Inflammatory macrophage treated with lipopolysaccharide for 1 hour (primary cell): Measurements from ENCODE around the gene KIAA0513.
"Not testable (repeated sequence)": the region's sequence is repeated elsewhere in the genome, so short reads cannot be mapped to it uniquely, and the experiment has no call there.

Experiments used
- DNase-seq, 2 donors: peaks; one replicate each; pipeline ENCODE4 v3.0.0-alpha.2; 2020 to 2022

The KIAA0513 gene

GRCh38 chr16:85049706-85050305 is 22.2 kb downstream of the KIAA0513 start:
- no peak for DNase-seq

- no peak for DNase-seq
Measured at GRCh38 chr16:85051067-85051581, 23.5 kb downstream of the KIAA0513 start.

GRCh38 chr16:85051683-85052082 is 24.1 kb downstream of the KIAA0513 start:
- DNase-seq: no peak

GRCh38 chr16:85052536-85052935 is 24.9 kb downstream of the KIAA0513 start:
- no peak for DNase-seq

GRCh38 chr16:85054321-85054720 is 26.7 kb downstream of the KIAA0513 start:
- DNase-seq: not testable (repeated sequence)

GRCh38 chr16:85054948-85055492 is 27.4 kb downstream of the KIAA0513 start:
- no peak for DNase-seq

- peak; percentile 75 to 93 for DNase-seq
Measured at GRCh38 chr16:85055493-85056210, 28.1 kb downstream of the KIAA0513 start.

GRCh38 chr16:85056211-85056748 is 28.7 kb downstream of the KIAA0513 start:
- peak; percentile 44 to 45 for DNase-seq

- no peak for DNase-seq
Measured at GRCh38 chr16:85057212-85057889, 29.8 kb downstream of the KIAA0513 start.

GRCh38 chr16:85057948-85058347 is 30.4 kb downstream of the KIAA0513 start:
- DNase-seq: no peak

- no peak for DNase-seq
Measured at GRCh38 chr16:85058909-85059308, 31.3 kb downstream of the KIAA0513 start.

- peak; percentile 89 to 96 for DNase-seq
Measured at GRCh38 chr16:85061566-85061965, 34.0 kb downstream of the KIAA0513 start.

GRCh38 chr16:85062323-85062722 is 34.7 kb downstream of the KIAA0513 start:
- no peak for DNase-seq

- peak; percentile 38 to 48 for DNase-seq
Measured at GRCh38 chr16:85062845-85063244, 35.2 kb downstream of the KIAA0513 start.

- no peak for DNase-seq
Measured at GRCh38 chr16:85064186-85064585, 36.6 kb downstream of the KIAA0513 start.

- no peak for DNase-seq
Measured at GRCh38 chr16:85065099-85065498, 37.5 kb downstream of the KIAA0513 start.

- DNase-seq: no peak
Measured at GRCh38 chr16:85066346-85066885, 38.8 kb downstream of the KIAA0513 start.

GRCh38 chr16:85067024-85067423 is 39.4 kb downstream of the KIAA0513 start:
- no peak for DNase-seq

GRCh38 chr16:85067426-85067825 is 39.8 kb downstream of the KIAA0513 start:
- no peak for DNase-seq

GRCh38 chr16:85068746-85069145 is 41.2 kb downstream of the KIAA0513 start:
- no peak for DNase-seq

- no peak for DNase-seq
Measured at GRCh38 chr16:85069171-85069570, 41.6 kb downstream of the KIAA0513 start.

- peak; percentile 54 to 64 for DNase-seq
Measured at GRCh38 chr16:85072076-85072860, 44.7 kb downstream of the KIAA0513 start.
